NT2/D1 (cell line): ENCODE data around the gene TRAIP.

ENCODE experiments used
- SUZ12 ChIP-seq: IDR thresholded peaks from 2 replicates; pipeline ENCODE4 v1.6.1; 2011; ENCODE audit not compliant: insufficient read length, insufficient read depth; ENCODE audit errors: extremely low read depth
- ZNF274 ChIP-seq: IDR thresholded peaks from 2 replicates; pipeline ENCODE4 v1.6.1; 2011; ENCODE audit warnings: mild to moderate bottlenecking, low read depth, low read length

DNA sequence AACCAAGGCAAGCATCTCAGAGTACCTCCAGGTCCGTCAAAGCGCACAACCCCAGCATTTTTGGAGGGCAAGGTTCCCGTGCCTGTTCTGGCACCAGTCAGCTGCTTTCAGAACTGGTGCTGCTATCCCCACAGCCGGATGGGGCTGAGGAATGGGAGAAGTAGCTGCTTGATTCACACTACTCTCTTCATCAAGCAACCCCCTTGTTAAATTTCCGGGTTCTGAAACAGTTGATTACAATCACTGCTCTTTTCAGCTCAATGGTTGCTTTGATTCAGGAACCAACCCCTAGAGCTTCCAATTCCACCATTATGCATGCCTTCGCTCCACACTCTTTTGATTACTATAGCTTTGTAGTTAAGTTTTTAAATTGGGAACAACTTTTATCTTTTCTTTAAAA lies 30.3 kb downstream of the TRAIP start:
- TF ChIP-seq ZNF274 (no peak), SUZ12 (no peak)
